OCI-LY3 (cell line): ENCODE measurements around the gene BTBD9.

ENCODE experiments used
- H2AFZ ChIP-seq: fragments of 200-600, 300-600 bp; shearing (Covaris generic); 2 replicates; pipeline ENCODE4 v1.6.0; 2014; ENCODE audit warnings: antibody characterized with exemption, low read depth, low read length
- H3K27ac ChIP-seq: fragments of 200-600, 300-600 bp; sonication (generic); 2 replicates; pipeline ENCODE4 v1.5.1; 2014; ENCODE audit warnings: mild to moderate bottlenecking, low read length, moderate library complexity, mixed read lengths
- H3K27me3 ChIP-seq: fragments of 200-600, 300-600 bp; sonication (generic); 2 replicates; pipeline ENCODE4 v1.6.1; 2014; ENCODE audit warnings: low read depth, low read length, mixed read lengths
- H3K36me3 ChIP-seq: fragments of 200-600, 300-600 bp; sonication (generic); replicated peaks from 2 replicates; pipeline ENCODE3; 2014; ENCODE audit warnings: low read depth, low read length, mixed read lengths
- H3K4me1 ChIP-seq: fragments of 300-600, 200-600 bp; sonication (generic); 2 replicates; pipeline ENCODE4 v1.6.1; 2014; ENCODE audit warnings: low read length, mixed read lengths
- H3K4me2 ChIP-seq: fragments of 200-600, 300-600 bp; sonication (generic); 2 replicates; pipeline ENCODE4 v1.6.1; 2014; ENCODE audit warnings: low read length, mixed read lengths
- H3K4me3 ChIP-seq: fragments of 300-600, 200-600 bp; sonication (generic); 2 replicates; pipeline ENCODE4 v1.5.1; 2014; ENCODE audit warnings: antibody characterized with exemption, mild to moderate bottlenecking, low read length, moderate library complexity
- H3K79me2 ChIP-seq: fragments of 300-600, 200-600 bp; shearing (Covaris generic); 2 replicates; pipeline ENCODE4 v1.6.1; 2014; ENCODE audit warnings: mild to moderate bottlenecking, low read length, mixed read lengths
- H3K9ac ChIP-seq: fragments of 300-600, 200-600 bp; shearing (Covaris generic); 2 replicates; pipeline ENCODE4 v1.6.0; 2014; ENCODE audit warnings: mild to moderate bottlenecking, low read length, moderate library complexity
- H3K9me3 ChIP-seq: fragments of 200-600, 300-600 bp; shearing (Covaris generic); 2 replicates; pipeline ENCODE4 v1.6.1; 2014; ENCODE audit warnings: low read length, mixed read lengths; ENCODE audit not compliant: insufficient read depth
- H4K20me1 ChIP-seq: fragments of 200-600, 300-600 bp; sonication (generic); 2 replicates; pipeline ENCODE4 v1.6.1; 2016; ENCODE audit warnings: low read length, mixed read lengths; ENCODE audit not compliant: insufficient read depth
- EZH2phosphoT487 ChIP-seq: fragments of 200-600 bp; shearing (Covaris generic); IDR thresholded peaks from 2 replicates; pipeline ENCODE4 v1.6.1; 2018; ENCODE audit warnings: antibody characterized with exemption, mixed run types, low read depth
- TF ChIP-seq, protein P1 (sequence below): fragments of 200-600, 300-600 bp; sonication (generic); IDR thresholded peaks from 2 replicates; pipeline ENCODE4 v1.5.1; 2014; ENCODE audit warnings: antibody characterized with exemption, low read length, low read depth

Gene BTBD9

DNA sequence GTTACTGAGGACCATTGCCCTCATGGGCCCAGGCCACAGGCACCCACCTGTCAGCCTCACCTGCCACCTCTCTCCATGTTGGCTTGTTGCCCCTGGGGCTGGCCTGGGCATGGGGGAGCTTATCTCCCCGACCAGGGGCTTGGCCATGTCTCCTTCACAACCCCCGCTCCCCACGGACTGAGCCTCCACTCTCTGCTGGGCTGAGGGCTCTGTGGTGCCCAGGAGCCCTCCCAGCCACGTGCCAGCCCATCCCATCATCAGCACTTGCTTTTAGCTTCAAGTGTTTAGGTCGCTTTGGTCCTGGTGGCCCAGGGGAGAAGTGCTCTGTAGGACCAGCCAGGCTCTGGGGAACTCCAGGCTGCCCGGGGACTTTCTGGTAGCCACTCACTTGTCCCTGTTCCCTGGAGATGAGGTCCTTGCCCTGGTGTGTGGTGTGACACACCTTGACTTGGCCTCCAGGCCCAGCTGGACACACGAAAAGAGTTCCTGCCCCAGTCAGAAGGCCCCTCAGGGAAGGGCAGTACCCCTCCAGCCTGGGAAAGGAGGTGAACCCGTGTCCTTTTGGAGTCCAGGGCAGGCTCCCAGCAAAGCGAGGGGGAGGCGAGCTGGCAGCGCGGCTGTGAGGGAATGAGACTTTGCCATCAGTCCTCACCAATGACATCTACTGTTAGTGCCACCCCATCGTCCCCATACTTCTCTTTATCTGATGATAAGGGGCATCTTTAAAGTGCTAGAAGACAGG lies 467.6 kb downstream of the BTBD9 start:
- H3K9me3 ChIP-seq: no peaks in the 10 kb centered on the region
- no peaks in the 10 kb centered on the region for H3K79me2 ChIP-seq
- H2AFZ ChIP-seq: no peak overlapping the region
- no peak overlapping the region for H3K27ac ChIP-seq
- no peaks in the 10 kb centered on the region for H3K27me3 ChIP-seq
- H3K36me3 ChIP-seq: no peaks in the 10 kb centered on the region
- H3K4me3 ChIP-seq: no peak overlapping the region
- H3K4me1 ChIP-seq: no peaks in the 10 kb centered on the region
- H3K4me2 ChIP-seq: no peak overlapping the region
- TF ChIP-seq EZH2phosphoT487: no peak
- no peaks in the 10 kb centered on the region for H4K20me1 ChIP-seq
- no peak overlapping the region for H3K9ac ChIP-seq

DNA sequence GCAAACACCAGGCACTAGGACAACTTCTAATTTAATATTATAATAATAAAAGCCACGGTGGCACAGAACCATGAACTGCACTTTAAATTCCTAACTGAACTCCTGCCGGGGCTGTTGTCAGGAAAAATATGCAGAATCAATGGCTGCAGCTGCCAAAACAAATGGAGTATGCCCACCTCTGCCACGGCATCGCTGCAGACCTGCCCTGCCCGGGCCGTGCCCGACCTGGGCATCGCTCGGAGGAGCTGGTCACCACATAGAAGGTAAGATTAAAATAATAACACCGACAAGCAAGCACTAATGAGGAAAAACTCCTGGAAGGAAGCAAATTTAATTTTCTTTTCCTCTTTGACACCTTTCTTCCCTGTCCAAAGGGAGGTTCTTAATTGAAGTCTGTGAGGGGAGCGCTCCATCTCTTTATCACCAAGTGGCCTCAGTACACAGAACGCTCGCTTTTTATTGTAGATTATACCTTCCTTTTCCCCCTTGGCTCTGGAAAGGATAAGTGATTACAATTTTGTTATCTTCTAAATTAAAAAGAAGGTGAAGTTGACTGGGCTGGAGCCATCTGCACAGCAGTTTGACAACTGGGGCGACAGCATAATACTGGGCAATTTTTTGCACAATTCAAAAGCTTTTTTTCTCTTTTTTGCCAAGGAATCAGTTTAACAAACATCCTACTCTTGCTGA lies 468.9 kb downstream of the BTBD9 start:
- no peaks in the 10 kb centered on the region for H3K79me2 ChIP-seq
- no peak overlapping the region for H3K27ac ChIP-seq
- no peak overlapping the region for H3K9ac ChIP-seq
- no peak overlapping the region for H3K4me3 ChIP-seq
- no peaks in the 10 kb centered on the region for H3K36me3 ChIP-seq
- no peak overlapping the region for H3K4me2 ChIP-seq
- no peak for TF ChIP-seq EZH2phosphoT487
- TF ChIP-seq, protein P1, sequence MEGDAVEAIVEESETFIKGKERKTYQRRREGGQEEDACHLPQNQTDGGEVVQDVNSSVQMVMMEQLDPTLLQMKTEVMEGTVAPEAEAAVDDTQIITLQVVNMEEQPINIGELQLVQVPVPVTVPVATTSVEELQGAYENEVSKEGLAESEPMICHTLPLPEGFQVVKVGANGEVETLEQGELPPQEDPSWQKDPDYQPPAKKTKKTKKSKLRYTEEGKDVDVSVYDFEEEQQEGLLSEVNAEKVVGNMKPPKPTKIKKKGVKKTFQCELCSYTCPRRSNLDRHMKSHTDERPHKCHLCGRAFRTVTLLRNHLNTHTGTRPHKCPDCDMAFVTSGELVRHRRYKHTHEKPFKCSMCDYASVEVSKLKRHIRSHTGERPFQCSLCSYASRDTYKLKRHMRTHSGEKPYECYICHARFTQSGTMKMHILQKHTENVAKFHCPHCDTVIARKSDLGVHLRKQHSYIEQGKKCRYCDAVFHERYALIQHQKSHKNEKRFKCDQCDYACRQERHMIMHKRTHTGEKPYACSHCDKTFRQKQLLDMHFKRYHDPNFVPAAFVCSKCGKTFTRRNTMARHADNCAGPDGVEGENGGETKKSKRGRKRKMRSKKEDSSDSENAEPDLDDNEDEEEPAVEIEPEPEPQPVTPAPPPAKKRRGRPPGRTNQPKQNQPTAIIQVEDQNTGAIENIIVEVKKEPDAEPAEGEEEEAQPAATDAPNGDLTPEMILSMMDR: no peak
- no peak overlapping the region for H2AFZ ChIP-seq
- H3K4me1 ChIP-seq: no peaks in the 10 kb centered on the region
- no peaks in the 10 kb centered on the region for H3K9me3 ChIP-seq
- no peaks in the 10 kb centered on the region for H4K20me1 ChIP-seq
- no peaks in the 10 kb centered on the region for H3K27me3 ChIP-seq

DNA sequence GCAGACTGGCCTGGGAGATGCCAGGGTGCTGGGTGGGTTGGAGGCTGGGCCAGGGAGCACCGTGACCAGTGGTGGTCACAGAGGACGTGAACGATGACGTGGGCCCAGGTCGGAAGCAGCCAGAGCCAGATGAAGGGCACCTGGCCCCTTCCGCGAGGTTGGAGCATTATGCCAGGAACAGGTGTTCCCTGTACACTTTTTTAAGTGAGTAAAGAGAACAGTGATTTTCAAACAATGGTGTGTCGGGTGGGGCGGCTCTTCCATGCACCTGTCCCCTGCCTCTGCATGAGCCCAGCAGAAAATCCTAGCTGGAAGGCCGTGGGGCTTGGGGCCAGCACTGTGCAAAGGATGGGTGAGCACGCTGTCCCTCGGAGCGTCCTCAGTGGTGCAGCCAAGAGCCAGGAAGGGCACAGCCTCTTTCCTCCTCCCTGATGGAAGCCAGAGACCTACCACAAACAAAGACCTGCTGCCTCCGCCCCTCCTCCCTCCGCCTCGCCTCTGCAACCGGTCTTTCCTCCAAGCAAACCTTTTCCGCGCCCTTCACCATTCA lies 469.7 kb downstream of the BTBD9 start:
- H2AFZ ChIP-seq: no peak overlapping the region
- H3K4me1 ChIP-seq: no peaks in the 10 kb centered on the region
- H3K36me3 ChIP-seq: no peaks in the 10 kb centered on the region
- no peak overlapping the region for H3K4me2 ChIP-seq
- H4K20me1 ChIP-seq: no peaks in the 10 kb centered on the region
- H3K9me3 ChIP-seq: no peaks in the 10 kb centered on the region
- H3K9ac ChIP-seq: no peak overlapping the region
- no peaks in the 10 kb centered on the region for H3K79me2 ChIP-seq
- TF ChIP-seq, protein P1: no peak
- TF ChIP-seq EZH2phosphoT487: no peak
- H3K27ac ChIP-seq: no peak overlapping the region
- no peak overlapping the region for H3K4me3 ChIP-seq
- no peaks in the 10 kb centered on the region for H3K27me3 ChIP-seq

DNA sequence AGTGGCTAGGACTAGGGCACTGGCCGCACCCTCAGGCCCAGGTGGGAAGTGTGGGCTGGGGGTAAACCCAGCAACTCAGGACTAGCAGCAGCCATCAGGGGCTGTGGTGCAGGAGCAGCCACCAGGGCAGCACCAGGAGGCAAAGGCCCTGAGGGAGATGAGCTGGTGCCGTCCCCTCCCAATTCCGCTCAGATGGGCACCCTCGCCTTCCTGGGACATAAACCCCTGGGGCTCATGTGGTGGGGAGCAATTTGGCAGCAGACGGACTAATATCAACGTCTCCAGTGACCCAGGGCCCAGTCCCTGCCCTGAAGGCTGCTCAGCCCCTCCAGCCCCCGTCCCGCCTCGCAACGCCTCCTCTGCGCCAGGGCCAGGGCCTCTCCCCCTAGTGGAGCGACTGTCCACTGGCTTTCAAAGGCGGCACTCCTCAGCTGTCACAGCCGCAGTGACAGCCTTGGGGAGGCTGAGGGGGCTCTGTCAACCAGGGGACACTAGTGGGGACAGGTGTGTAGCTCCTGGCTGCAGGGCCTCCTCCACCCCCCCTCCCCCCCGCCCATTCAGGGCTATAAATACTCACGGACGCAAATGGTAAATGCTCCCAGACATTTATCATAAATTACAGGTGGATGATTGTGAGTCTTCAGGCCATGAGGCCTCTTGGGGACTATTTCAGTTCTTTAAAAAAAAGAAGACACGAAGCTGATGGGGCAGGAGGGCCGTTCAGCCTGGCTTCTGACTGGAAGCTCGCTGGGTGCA lies 470.3 kb downstream of the BTBD9 start:
- no peaks in the 10 kb centered on the region for H3K27me3 ChIP-seq
- no peak overlapping the region for H2AFZ ChIP-seq
- H3K4me2 ChIP-seq: no peak overlapping the region
- no peaks in the 10 kb centered on the region for H3K79me2 ChIP-seq
- no peak overlapping the region for H3K9ac ChIP-seq
- H4K20me1 ChIP-seq: no peaks in the 10 kb centered on the region
- no peak for TF ChIP-seq EZH2phosphoT487
- TF ChIP-seq, protein P1: no peak
- no peaks in the 10 kb centered on the region for H3K36me3 ChIP-seq
- no peaks in the 10 kb centered on the region for H3K4me1 ChIP-seq
- no peak overlapping the region for H3K4me3 ChIP-seq
- H3K9me3 ChIP-seq: no peaks in the 10 kb centered on the region
- no peak overlapping the region for H3K27ac ChIP-seq
